Mesenteric fat pad (tissue), 1 donor: ENCODE data around the gene LBR. TPM values are rescaled to one million over a fixed set of nuclear protein-coding genes. Genes with fewer than 3 reads are reported as not detected.
"Not testable (repeated sequence)": the region's sequence is repeated elsewhere in the genome, so short reads cannot be mapped to it uniquely, and the experiment has no call there.

ENCODE experiments used
- DNase-seq: peaks from one replicate; pipeline ENCODE4 v3.0.0-alpha.2; 2020; ENCODE audit warnings: low spot score
- long read RNA-seq: library from polyadenylated mRNA; unstranded; transcript quantifications from one replicate; pipeline ENCODE4 v2.0.0, GENCODE V29; 2020
- total RNA-seq: library from RNA; stranded (reverse); fragmentation: NEBNext Ultra II Directional; extraction: Animal tissue kit (Norgen Biotek cat#: 25700); gene quantifications from one replicate; pipeline ENCODE4 v1.2.1, GENCODE V29; 2021
- donor health status: DM: yes; HTN: yes; CAD: no.

LBR gene
- total RNA-seq, result 55.3 TPM
- long read RNA-seq, transcript LBR-201 (14 exons, 3,745 nt), result major isoform, 18 of 40 reads
- long read RNA-seq, partial matches to known transcripts, result 17 of 40 reads
- long read RNA-seq, other reads (novel, unspliced or antisense), result 4 of 40 reads

DNA sequence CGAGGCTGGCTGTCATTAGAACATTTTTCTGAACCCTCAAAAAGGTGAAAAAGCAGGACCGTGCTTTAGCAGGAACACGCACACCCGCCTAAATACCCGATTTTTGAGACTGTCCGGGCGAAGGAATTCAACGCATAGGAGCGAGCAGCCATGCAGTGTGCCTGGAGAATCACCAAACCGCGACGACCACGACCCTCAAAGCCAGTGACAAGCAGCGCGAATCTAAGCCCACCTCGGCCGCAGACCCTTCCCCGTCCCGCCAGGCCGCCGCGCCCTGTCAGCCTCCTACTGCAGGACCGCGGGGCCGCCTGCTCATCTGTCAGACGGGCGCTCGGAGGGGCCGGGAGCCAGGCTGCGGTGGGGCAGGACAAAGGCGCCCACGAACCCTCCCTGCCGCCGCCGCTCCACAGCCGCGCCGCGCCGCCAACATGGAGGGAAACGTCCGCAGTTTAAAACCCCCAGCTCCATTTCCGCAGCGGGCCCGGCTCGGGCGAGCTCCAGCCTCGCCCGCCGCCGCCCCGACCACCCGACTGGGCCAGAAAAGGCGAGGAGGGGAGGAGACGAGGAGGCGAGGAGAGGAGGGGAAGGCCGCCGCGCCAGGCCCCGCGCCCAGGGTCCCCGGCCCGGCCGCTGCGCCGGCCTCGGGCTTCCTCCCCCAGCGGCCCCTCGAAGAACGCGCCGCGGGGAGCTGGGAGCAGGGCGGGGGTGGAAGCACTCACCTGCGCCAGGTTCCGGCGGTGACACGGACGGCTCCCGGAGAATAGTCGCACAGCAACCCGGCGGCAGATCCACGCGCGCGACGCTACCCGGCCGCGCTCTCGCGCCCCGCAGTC lies at the start of gene LBR:
TSS of gene LBR (minus strand) at position 804 of the 833 bp plus-strand sequence. CDS start 3,963 bp downstream, outside the sequence.
- DNase-seq, result no peak

DNA sequence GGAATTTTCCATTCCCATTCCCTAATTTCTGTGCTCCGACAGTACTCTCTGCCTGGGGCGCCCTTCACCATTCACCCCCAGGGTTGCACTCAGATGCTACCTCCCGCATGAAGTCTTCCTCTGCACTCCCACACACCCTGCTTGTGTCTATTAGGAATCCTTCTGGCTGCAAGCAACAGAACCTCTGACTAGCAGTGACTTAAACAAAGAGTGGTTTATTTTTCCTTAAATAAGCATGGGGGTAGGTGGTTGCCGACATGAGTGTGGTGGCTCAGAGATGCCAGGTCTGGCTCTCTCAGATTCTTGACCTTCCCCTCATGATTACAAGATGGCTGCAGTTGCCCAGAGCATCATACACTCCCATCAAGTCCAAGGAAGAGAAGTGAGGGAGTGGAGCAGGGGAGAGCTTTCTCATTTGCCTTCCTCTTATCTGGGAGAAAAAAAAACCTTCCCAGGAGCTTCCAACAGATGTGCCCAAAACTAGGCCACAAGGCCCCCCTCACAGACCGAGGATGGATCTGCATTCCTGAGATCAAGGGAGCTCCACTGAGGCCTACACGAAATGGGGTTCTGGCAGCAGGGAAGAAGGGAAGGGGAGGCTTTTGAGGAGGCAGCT lies 49.6 kb upstream of the LBR start:
- peak; percentile 68 for DNase-seq

- no peak for DNase-seq
Measured at GRCh38 chr1:225476538-225476988, 48.7 kb upstream of the LBR start.

- peak; percentile 45 for DNase-seq
Measured at GRCh38 chr1:225476100-225476511, 48.3 kb upstream of the LBR start.

DNA sequence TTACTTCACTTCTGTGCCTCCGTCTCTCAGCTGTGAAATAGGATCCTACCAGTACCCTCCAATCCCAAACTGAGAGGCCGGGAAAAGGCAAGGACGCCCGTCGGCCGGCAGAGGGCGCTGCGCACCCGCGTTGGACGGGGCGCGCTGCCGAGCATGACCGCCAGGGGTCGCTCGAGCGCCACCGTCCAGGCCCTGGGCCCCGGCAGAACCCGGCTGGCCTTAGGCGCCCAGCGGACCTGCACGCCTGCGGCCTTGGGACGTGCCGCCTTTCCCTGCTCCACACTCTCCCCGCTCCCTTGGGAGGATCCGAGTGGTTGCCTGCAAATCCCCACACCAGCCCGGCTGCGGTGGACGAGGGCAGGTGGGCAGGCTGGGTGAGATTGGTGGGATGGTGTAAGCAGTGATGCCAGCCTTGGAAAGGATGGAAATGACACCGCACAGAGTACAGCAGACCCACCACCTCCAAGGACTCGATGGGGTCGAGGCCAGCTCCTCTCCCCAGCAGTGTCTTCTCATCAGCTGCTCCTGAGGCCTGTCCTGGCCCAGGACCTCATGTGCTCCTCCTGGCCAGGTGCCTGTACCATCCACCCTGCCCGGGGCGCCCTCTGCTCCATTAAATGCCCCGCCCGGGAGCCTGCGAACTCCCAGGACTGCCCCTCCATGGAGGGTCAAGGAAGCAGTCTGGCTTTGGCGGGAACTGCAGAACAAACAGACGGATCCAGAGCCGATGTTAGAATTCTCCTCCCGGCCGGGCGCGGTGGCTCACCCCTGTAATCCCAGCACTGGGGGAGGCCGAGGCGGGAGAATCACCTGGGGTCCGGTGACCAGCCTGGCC lies 47.4 kb upstream of the LBR start:
- DNase-seq, result peak; percentile 93

DNA sequence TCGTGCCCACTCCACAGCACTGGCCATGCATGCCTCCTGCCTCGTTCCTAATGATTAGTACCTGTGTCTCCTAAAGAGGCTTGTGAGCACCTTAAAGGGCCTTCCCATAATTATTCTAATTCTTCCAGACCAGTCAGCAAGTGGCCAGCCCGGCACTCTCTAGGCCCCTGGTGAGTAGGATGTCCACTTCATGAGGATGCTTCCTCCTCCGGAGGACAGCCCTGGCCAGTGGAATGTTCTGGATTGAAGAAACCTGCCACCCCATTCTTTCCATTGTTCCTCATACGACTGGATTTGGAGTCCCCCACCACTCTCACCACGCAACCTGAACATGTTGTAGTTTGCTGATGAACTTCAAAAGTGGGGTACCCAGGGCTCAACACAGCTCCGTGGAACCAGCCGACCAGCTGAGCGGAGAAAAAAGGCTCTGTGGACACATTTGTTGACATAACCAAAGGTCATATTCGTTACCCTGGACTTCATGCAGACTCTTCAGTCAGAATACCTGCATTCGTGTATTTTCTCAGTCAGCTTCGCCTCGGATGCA lies 46.7 kb upstream of the LBR start:
- peak; percentile 62 for DNase-seq

GRCh38 chr1:225473676-225474438 lies 46.0 kb upstream of the LBR start:
- DNase-seq, result peak; percentile 85

- not testable (repeated sequence) for DNase-seq
Measured at GRCh38 chr1:225473266-225473665, 45.4 kb upstream of the LBR start.

- DNase-seq, result peak; percentile 86
Measured at GRCh38 chr1:225471453-225472301, 43.8 kb upstream of the LBR start.

DNA sequence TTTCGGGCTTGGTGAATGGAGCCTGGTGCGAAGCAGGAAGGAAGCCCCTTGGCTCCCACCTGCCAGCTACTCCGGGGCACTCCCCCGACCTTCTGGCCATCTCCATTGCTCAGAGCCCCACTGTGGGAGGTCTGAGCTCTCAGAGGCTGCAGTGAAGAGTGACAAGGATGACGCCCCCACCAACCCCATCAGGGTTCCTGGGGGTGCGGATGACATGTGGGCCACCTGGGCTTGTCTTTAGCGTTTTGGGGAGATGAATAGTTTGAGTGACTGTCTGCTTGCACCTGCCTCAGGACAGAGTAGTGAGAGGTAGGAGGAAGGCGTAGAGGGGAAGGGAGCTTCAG lies 43.2 kb upstream of the LBR start:
- peak; percentile 60 for DNase-seq

DNA sequence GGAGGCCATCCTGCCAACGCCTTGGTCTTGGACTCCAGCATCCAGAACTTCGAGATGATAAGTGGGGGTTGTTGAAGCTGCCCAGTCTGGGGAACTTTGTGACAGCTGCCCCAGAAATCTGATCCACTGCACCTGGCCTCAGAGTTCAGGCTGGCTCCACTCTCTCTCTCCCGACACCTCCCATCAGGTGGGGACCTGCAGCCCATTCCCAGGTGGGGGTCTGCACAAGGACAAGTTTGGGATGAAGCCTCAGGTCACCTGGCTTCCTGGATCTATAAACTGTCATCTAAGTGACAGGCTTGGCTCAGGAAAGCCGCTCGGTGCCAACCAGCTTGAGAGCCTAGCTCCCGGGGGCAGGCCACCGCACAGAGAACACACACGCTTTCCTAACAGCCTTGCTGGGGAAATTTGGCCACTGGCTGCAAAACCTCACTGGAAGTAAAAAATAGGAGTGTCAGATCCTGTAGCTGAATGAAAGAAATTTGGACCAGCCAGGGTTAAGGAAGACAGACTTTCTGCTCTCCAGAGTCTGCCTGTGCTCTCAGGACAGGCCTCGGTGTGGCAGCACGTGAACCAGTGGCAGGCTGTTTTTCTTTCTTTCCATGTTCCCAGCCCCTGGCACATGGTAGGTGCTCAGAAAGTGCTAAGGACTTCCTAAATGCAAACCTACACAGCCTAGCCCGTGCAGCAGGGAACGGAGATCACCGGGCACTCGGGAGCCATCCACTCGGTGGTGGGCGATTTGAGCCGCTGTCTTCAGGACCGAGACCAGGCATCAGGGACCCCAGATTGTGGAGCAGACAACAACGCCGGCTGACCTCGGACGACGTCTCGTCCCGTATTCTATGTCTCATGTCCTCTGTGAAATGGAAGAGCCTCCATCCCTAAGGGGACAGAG lies 42.6 kb upstream of the LBR start:
- DNase-seq, result peak; percentile 43

DNA sequence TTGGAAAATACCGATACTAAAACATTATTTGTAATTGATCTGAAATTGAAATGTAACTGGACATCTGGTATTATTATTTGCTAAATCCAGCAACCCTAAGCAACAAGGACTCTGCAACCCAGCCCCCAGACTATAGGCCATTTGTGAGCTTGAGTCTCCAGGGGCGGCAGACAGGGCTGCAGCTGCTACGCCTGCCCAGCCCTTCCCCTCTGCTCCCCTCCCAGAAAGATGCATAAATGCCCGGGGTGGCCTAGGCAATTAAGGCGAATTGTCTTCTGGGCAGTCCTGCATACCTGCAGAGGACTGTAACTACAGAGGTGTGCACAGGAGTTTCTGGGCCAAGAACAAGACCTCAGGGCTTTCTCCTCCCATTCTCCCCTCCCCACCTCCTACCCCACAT lies 41.2 kb upstream of the LBR start:
- peak; percentile 30 for DNase-seq

DNA sequence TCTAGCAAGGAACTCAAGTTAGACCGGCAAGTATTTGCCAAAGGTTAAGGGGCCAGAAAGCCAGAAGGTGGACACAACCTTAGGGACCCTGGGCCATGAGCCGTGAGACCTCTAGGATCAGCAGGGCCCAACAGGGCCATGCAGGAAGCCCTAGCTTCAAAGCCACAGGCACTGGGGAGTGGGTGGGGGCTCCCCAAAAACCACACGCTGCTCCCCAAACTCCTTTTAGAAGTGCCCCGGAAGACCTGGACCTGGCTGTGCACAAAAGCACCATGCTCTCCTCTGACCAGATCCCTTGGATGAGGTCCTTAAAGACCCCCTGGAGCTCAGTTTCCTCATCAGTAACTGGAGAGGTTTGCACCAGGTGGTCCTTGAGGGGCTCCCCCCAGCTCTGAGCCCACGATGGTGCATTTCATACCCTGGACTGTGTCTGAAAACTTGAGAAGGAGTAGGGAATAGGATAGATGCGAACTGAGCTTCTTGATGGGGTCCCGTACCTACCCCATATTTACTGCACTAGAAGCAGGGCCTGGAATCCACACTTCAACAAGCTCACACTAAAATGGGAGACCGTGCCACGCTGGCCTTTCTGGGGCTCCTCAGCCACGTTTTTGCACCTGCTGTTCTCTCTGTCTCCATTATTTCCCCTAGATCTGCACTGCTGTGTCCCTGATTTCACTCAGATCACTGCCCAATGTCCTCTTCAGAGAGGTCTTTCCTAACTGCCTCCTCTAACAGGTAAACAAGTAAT lies 40.6 kb upstream of the LBR start:
- DNase-seq, result peak; percentile 57

GRCh38 chr1:225467193-225468020 lies 39.6 kb upstream of the LBR start:
- peak; percentile 91 for DNase-seq

DNA sequence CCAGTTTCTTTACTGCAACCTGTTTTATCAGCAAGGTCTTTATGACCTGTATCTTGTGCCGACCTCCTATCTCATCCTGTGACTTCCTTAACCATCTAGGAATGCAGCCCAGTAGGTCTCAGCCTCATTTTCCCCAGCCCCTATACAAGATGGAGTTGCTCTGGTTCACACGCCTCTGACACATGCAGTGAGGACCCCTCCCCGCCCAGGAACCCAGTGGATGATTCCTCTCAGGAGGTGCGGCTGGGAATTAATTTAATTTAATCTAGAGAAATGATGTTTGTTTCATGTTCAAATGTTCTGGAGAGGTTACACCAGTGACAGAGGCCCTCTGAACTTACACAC lies 39.0 kb upstream of the LBR start:
- peak; percentile 16 for DNase-seq

DNA sequence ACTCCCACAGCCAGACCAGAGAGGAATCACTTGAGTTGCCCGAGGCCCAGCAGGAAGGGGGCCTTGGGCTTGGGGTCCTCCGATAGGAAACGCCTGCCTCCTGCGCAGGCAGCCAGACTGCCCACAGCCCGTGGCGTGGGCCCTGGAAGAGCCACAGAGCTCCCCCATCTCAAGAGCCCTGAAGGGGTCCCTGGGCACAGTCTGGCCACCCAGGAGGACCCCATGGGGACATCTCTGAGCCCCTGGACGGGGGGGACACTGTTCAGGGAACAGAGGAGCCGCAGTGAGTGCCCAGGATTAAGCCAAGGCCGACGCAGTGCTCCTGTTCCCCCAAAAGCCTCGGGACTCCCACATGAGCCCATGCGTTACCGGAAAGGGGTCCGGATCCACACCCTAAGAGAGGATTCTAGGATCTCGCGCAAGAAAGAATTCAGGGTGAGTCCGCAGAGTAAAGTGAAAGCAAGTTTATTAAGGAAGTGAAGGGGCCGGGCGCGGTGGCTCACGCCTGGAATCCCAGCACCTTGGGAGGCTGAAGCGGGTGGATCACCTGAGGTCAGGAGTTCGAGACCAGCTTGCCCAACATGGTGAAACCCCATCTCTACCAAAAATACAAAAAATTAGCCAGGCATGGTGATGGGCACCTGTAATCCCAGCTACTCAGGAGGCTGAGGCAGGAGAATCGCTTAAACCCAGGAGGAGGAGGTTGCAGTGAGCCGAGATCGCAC lies 38.1 kb upstream of the LBR start:
- DNase-seq, result no peak
